Vagina (tissue), 2 donors: ENCODE results near the gene SMIM30.

ENCODE experiments used
- POLR2A ChIP-seq, 2 donors: fragments of 450-650 bp; IDR thresholded peaks; one replicate each; pipeline ENCODE4 v1.6.1; 2017; ENCODE audit warnings: antibody characterized with exemption in 2 of 2, mild to moderate bottlenecking in 2 of 2, moderate library complexity in 2 of 2
- POLR2AphosphoS5 ChIP-seq, 2 donors: sonication (generic); formaldehyde crosslinking; IDR thresholded peaks; one replicate each; pipeline ENCODE4 v1.9.0; 2017; ENCODE audit warnings: antibody characterized with exemption in 2 of 2, mild to moderate bottlenecking in 2 of 2, low read depth in 1 of 2; ENCODE audit not compliant: insufficient read depth in 1 of 2
- TF ChIP-seq, protein P1 (sequence below), 3 experiments: fragments of 450-650 bp in 2 of 3; fragments of 200-600 bp in 1 of 3; sonication (generic) in 1 of 3; IDR thresholded peaks; one replicate each; pipeline ENCODE4 v1.5.1; 2017 to 2019; ENCODE audit warnings: antibody characterized with exemption in 3 of 3, mild to moderate bottlenecking in 2 of 3, moderate library complexity in 2 of 3

DNA sequence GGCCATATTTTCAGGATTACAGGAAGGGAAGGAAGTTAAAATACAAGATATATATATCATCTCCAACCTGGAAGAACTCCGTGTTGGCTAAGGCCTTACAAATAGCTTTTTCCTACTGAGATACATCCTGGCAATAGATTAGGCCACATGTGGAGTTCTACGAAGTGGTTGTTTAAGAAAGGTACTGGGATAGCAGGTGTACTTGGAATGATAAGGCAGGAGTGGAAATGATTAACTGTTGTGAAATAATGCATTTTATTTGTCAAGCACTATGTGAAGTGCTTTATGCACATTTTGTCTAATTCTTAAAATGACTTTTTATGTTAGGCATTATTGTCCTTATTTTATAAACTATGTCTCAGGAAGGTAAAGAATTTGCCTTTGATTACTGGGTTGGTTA lies 18.9 kb upstream of the SMIM30 start:
- TF ChIP-seq, protein P1, sequence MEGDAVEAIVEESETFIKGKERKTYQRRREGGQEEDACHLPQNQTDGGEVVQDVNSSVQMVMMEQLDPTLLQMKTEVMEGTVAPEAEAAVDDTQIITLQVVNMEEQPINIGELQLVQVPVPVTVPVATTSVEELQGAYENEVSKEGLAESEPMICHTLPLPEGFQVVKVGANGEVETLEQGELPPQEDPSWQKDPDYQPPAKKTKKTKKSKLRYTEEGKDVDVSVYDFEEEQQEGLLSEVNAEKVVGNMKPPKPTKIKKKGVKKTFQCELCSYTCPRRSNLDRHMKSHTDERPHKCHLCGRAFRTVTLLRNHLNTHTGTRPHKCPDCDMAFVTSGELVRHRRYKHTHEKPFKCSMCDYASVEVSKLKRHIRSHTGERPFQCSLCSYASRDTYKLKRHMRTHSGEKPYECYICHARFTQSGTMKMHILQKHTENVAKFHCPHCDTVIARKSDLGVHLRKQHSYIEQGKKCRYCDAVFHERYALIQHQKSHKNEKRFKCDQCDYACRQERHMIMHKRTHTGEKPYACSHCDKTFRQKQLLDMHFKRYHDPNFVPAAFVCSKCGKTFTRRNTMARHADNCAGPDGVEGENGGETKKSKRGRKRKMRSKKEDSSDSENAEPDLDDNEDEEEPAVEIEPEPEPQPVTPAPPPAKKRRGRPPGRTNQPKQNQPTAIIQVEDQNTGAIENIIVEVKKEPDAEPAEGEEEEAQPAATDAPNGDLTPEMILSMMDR (IDR thresholded peaks at IDR 0.05) = no peak
- TF ChIP-seq POLR2A (IDR thresholded peaks at IDR 0.05) (no peak), POLR2AphosphoS5 (IDR thresholded peaks at IDR 0.05; ENCODE audit: insufficient read depth in 1 of 2, low read depth in 1 of 2) (no peak)
